Endometrium (tissue), 2 donors: Measurements from ENCODE around the gene ZNF415.
"Not testable (repeated sequence)": the region's sequence is repeated elsewhere in the genome, so short reads cannot be mapped to it uniquely, and the experiment has no call there.

ENCODE experiments used
- FAIRE-seq: peaks from 2 replicates; lab custom pipeline; 2012; peaks lifted over from hg19 to GRCh38; lab: Jason Lieb, UNC
- donor health status: control.
- donor health status: control.

The ZNF415 gene

GRCh38 chr19:53132141-53132991, at the start of gene ZNF415:
Gene ZNF415, minus strand, starts transcription at chr19:53132910. Its CDS starts 10,234 bp downstream, at chr19:53122676.
- no peak for FAIRE-seq

DNA sequence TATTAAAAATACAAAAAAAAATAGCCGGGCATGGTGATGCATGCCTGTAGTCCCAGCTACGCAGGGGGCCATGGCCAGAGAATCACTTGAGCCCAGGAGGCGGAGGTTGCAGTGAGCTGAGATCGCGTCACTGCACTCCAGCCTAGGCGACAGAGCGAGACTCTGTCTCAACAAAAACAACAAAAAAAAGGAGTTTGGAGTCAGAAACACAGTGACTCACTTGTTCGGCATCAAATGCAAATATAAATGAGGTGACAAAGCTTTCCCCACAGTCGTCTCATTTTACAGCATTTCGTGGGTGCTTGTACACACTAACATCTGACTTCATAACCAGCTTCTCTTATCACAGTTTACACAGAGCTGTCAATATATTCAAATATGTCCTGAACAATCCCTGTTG, 49.5 kb upstream of the ZNF415 start:
- FAIRE-seq, result no peak

GRCh38 chr19:53177986-53178385, 45.3 kb upstream of the ZNF415 start:
- FAIRE-seq, result no peak

GRCh38 chr19:53172889-53173288, 40.2 kb upstream of the ZNF415 start:
- FAIRE-seq, result no peak

DNA sequence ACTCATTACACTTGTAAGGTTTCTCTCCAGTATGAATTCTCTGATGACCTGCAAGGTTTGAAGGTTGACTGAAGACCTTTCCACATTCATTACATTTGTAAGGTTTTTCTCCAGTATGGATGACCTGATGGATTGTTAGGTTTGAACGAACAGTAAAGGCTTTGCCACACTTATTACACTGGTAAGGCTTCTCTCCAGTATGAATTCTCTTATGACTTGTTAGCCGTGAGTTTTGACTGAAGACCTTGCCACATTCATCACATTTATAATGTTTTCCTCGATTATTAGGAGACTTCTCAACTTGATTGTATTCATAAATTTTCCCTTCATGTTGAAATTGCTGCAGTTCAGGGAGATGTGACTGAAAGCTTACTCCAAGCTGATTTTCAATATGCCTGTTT, 33.0 kb upstream of the ZNF415 start:
- FAIRE-seq, result no peak

GRCh38 chr19:53161123-53161522, 28.4 kb upstream of the ZNF415 start:
- no peak for FAIRE-seq

DNA sequence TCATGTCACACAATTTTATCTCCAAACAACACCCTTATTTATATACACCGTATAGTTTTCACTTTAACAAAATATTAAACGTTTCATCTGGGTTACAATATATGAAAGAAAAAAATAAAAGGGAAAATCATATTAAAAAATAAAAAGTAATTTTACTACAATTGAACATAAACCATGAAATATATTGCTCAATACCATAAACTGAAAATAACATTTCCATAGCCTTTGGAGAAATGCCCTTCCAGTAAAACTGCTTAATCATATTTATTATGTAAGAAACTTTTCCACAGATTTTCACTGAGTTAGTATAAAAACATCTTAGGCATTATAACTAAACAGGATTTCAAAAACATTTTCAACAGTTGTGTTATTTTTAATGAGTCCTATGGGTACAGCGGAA, 27.6 kb upstream of the ZNF415 start:
- peak; percentile 67 for FAIRE-seq

DNA sequence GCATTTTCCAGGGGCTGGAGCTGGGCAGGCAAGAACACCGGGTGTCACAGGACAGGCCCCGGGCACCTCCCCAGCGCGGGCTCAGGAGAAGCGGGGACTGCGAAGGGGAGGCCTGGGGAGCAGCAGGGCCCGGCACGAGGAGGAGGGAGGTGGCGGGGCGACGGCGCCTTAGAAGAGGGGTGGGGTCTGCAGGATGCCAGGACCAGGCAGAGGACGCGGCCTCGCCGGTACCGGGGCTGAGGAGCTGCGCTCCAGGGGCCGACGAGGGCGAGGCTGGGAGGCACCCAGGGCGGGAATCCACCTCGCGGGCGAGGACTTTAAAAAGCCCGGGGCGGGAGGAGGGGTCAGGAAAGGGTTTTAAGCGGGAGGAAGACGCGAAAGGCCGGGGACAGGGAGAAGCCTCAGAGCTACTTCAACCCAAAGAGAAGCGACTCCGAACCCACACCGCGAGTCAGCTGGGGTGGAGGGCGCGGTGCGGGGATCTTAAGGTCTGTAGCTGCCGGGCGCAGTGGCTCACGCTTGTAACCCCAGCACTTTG, 25.5 kb upstream of the ZNF415 start:
- no peak for FAIRE-seq

GRCh38 chr19:53157626-53158025, 24.9 kb upstream of the ZNF415 start:
- no peak for FAIRE-seq

GRCh38 chr19:53156850-53157249, 24.1 kb upstream of the ZNF415 start:
- FAIRE-seq, result no peak

DNA sequence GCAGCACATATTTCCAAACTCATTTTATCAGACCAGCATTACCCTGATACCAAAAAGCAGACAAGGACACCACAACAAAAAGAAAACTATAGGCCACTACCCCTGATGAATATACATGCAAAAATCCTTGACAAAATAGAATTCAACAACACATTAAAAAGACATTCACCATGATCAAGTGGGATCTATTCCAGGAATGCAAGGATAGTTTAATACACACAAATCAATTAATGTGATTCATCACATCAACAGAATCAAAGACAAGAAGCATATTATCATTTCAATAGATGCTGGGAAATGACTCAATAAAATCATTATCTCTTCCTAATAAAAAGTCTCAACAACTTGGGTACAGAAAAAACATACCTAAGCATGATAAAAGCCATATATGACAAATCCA, 14.9 kb upstream of the ZNF415 start:
- no peak for FAIRE-seq

DNA sequence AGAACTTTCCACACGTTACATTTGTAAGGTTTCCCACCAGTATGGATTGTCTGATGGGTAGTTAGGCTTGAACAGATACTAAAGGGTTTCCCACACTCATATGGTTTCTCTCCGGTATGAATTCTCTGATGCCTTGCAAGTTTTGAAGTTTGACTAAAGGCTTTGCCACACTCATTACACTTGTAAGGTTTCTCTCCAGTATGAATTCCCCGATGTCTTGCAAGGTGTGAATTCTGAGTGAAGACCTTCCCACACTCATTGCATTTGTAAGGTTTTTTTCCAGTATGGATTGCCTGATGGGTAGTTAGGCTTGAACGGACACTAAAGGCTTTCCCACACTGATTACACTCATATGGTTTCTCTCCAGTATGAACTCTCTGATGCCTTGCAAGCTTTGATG, 7.6 kb upstream of the ZNF415 start:
- no peak for FAIRE-seq

DNA sequence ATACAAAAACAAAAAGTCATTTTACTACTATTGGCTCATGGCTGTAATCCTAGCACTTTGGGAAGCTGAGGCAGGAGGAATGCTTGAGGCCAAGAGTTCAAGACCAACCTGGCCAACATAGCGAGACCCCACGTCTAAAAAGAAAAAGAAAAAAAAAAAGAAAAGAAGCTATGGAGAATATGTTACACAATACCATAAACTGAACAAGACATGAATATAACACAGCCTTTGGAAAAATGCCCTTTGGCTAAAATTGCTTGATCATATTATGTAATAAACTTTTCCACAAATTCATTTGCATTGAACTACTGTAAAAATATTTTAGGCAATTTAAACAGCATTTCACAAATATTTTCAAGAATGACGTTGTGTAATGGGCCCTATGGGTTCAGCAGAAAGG, 3.7 kb upstream of the ZNF415 start:
- no peak for FAIRE-seq

GRCh38 chr19:53131727-53132126, 983 bp downstream of the ZNF415 start:
- FAIRE-seq, result no peak

GRCh38 chr19:53131085-53131590, 1.6 kb downstream of the ZNF415 start:
- no peak for FAIRE-seq

- no peak for FAIRE-seq
Observed at GRCh38 chr19:53130506-53130905, 2.2 kb downstream of the ZNF415 start.

DNA sequence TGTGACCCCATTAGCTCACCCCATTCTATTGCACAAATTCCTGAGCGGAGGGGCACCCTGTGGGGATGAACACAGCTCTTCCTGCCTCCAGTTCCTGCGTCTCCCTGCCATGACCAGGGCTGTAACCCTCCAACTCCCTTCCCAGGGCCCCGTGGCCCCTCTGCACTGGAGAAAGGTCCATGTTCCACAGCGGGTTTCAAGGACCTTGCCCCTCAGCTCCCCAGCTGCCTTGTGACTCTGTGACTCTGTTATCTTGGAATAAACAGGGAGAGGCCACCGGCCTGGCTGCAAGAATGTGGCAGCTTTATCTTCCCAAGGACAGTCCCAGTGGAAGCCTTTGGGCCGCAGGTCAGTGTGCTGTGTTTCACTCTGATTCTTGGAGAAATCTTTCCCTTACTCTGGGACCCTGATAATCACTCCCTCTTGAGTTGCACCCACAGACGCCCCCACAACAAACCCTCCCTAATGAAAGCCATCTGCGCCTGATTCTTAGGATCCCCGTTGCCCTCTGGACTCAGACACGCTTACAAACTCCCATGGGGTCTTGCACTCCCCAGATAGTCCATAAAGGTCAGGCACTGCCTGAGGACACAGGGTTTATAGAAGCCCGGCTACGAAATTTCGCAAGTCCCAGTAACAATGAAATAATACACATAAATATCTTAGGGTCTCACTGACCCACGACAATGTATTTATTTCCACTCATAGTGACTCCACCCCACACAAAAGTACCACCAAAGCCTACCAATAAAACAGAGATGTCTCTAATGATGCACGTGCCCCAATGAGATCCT, 5.8 kb downstream of the ZNF415 start:
- FAIRE-seq, result not testable (repeated sequence)

- FAIRE-seq, result no peak
Observed at GRCh38 chr19:53123400-53123799, 9.3 kb downstream of the ZNF415 start.

- no peak for FAIRE-seq
Observed at GRCh38 chr19:53112286-53112685, 20.4 kb downstream of the ZNF415 start.

DNA sequence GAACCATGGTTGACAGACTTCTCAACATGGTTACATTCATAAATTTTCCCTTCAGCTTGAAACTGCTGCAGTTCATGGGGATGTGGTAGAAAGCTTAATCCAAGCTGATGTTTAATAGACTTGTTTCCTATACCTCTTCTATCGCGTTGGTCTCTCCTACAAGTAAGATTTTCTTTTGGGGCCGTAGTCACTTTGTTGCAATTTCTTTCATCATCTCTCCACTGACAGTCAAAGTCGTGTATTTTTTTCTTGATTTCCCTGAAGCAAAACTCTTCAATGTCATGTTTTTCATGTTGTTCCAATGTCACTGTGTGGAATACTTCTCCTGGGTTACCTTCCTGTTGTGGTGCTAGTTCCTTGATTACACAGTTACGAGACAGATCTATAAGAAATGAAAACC, 23.2 kb downstream of the ZNF415 start:
- FAIRE-seq, result no peak

- FAIRE-seq, result peak; percentile 41
Observed at GRCh38 chr19:53103234-53104203, 29.2 kb downstream of the ZNF415 start, which contains the start of gene ZNF160. Gene ZNF160, minus strand, starts transcription at chr19:53103422. Its CDS starts 17,146 bp downstream, at chr19:53086276.
